Fibroblast of mammary gland (primary cell): ENCODE data around the gene LENG9.
A peak's percentile ranks its signal among the peaks of the same experiment; 100 is the strongest.
"Not testable (repeated sequence)": the region's sequence is repeated elsewhere in the genome, so short reads cannot be mapped to it uniquely, and the experiment has no call there.

Experiments
- DNase-seq: peaks from one replicate; pipeline ENCODE4 v3.0.0-alpha.2; 2010; ENCODE audit warnings: low read depth
- H3K4me3 ChIP-seq: 2 replicates; pipeline ENCODE4 v1.5.1; 2011; ENCODE audit warnings: low read depth, mild to moderate bottlenecking, low read length, moderate library complexity; ENCODE audit not compliant: control insufficient read depth
- CTCF ChIP-seq: conservative IDR thresholded peaks from 2 replicates; pipeline ENCODE4 v1.5.1; 2011; ENCODE audit warnings: low read depth, low read length, inconsistent platforms; ENCODE audit not compliant: control insufficient read depth, insufficient read depth

LENG9 gene

GRCh38 chr19:54449701-54450069, 13.9 kb downstream of the LENG9 start:
- peak; percentile 31 for DNase-seq
- H3K4me3 ChIP-seq: peak overlapping the region; percentile 80
- no peak for TF ChIP-seq CTCF

DNA sequence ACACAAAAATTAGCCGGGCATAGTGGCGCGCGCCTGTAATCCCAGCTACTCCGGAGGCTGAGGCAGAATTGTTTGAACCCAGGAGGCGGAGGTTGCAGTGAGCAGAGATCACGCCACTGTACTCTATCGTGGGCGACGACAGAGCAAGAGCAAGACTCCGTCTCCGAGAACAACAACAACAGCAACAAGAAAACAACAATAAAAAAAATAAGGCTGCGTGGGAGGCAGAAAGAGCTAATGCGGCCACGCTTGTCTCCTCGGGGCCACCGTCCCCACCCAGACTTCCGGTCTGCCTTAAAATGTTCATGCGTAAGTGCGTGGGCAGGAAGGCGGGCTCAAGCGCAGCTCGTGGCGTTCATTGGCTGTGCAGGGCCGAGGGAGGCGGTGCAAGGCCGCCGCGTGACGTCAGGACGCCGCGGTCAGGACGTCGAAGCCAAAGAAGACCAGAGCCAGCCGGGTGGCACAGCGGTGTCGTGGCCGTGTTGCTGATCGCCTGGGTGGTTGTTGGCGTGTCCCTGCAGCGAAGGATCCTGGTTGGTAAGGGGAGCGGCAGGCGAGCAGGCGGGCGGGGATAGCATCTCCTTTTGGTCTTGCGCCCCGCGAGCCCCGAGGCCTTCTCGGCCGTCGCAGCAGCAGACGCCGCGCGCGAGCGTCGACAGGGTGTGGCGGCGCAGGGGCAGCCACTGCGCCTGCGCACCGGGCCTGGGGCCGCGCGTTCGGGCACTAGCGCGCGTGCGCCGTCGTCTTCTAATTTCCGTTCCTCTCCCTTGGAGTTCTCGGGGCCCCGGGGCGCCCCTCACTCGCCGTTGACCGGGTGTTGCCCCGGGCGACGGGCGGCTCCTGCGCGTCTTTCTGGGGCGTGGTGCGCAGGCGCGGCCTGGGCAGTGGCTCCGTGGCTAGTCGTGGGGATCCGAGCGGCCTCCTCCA, 14.5 kb downstream of the LENG9 start, which contains the start of gene LENG8:
Gene LENG8 (plus strand): TSS at position 426 of the 927 bp plus-strand sequence. CDS start 2,146 bp downstream, outside the sequence.
- peak within 1 kb of the TSS; percentile 80 for H3K4me3 ChIP-seq
- TF ChIP-seq CTCF: no peak
- peak; percentile 98 for DNase-seq

- H3K4me3 ChIP-seq: peak overlapping the region; percentile 80
- no peak for TF ChIP-seq CTCF
- DNase-seq: peak; percentile 62
Observed at GRCh38 chr19:54448040-54448773, 15.4 kb downstream of the LENG9 start.

- DNase-seq, H3K4me3 ChIP-seq: not testable (repeated sequence)
Observed at GRCh38 chr19:54446349-54446748, 17.2 kb downstream of the LENG9 start.

DNA sequence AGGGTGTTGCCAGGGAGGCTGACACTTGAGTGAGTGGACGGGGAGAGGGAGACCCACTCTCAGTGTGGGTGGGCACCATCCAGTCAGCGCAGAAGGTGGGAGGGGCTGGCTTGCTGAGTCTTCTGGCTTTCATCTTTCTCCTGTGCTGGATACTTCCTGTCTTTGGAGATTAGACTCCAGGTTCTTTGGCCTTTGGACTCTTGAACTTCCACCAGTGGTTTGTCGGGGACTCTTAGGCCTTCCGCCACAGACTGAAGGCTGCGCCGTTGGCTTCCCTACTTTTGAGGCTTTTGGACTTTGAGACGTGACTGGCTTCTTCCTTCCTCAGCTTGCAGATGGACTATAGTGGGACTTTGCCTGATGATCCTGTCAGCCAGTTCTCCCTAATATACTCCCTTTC, 18.8 kb downstream of the LENG9 start:
- DNase-seq: no peak
- TF ChIP-seq CTCF: no peak
- no peak overlapping the region for H3K4me3 ChIP-seq

DNA sequence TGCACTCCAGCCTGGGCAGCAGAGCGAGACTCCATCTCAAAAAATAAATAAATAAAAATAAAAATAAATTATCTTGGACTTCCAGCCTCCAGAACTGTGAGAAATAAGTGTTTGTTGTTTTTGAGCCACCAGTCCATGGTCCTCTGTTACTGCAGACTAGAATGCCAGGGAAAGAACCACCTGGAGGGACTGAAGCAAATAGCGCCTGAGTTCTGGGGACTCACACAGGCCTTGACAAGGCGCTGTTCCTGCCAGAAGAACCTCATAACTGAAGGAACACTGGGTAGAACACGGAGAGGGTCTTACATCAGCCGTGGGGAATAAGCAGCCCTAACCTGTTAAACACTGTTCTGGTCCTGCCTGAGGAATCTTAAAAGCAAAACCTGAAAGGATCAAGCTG, 22.9 kb downstream of the LENG9 start:
- no peak overlapping the region for H3K4me3 ChIP-seq
- no peak for DNase-seq
- TF ChIP-seq CTCF: no peak
